A204.1 (cell line): ENCODE results near the gene ATP8A1.
"Not testable (repeated sequence)": the region's sequence is repeated elsewhere in the genome, so short reads cannot be mapped to it uniquely, and the experiment has no call there.

Source experiments
- FAIRE-seq: peaks from 2 replicates; lab custom pipeline; 2012; peaks lifted over from hg19 to GRCh38; lab: Jason Lieb, UNC

The ATP8A1 gene

DNA sequence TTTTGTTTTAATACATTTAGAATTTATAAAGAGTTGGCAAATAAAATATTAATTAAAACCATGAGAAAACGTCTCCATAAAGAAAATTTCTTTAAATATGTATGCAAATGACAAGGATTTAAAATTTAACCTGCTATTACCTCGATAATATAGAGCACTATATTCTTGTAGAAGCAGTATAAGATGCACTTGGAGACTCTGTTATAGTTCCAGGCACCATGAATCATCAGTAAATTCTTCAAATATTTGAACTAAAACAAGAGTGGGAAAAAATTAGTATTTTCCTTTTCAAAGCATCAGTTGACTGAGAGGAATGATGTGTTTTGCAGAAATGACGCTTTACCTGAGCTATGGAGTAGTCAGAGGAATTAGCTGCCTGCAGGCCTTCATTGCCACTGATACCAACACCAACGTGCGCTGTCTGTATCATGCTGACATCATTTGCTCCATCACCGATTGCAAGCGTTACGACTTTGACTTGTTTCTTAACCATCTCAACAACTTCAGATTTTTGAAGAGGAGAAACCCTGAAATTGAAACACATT, 192.3 kb downstream of the ATP8A1 start:
- no peak for FAIRE-seq

DNA sequence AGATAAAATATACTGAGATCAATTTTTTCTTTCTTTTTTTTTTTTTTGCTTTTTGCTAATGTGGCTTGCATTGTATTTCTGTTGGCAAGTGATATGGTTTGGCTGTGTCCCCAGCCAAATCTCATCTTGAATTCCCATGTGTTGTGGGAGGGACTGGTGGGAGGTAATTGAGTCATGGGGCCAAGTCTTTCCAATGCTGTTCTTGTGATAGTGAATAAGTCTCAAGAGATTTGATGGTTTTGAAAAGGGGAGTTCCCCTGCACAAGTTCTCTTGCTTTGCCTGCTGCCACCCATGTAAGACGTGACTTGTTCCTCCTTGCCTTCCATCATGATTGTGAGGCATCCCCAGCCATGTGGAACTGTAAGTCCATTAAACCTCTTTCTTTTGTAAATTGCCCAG, 195.7 kb downstream of the ATP8A1 start:
- FAIRE-seq = not testable (repeated sequence)

GRCh38 chr4:42460043-42460442, 196.9 kb downstream of the ATP8A1 start:
- no peak for FAIRE-seq

DNA sequence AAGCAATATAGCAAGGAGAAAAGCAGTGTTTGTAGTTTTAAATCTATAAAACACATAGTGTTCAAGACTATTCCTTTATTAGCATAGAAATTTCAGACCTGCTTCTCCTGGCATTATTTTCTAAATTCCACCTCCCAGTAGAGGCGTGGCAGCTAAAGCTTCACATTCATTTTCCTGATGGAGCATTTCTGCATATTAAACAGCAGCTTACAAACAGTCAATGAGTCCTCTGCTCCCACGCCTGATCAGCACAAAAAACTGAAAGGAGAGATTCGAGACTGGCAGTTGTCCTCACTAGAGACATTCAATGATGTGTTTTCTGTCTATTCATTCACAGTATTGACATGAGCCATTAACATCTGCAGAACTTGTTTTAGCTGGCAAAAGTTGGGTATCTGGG, 198.2 kb downstream of the ATP8A1 start:
- no peak for FAIRE-seq

DNA sequence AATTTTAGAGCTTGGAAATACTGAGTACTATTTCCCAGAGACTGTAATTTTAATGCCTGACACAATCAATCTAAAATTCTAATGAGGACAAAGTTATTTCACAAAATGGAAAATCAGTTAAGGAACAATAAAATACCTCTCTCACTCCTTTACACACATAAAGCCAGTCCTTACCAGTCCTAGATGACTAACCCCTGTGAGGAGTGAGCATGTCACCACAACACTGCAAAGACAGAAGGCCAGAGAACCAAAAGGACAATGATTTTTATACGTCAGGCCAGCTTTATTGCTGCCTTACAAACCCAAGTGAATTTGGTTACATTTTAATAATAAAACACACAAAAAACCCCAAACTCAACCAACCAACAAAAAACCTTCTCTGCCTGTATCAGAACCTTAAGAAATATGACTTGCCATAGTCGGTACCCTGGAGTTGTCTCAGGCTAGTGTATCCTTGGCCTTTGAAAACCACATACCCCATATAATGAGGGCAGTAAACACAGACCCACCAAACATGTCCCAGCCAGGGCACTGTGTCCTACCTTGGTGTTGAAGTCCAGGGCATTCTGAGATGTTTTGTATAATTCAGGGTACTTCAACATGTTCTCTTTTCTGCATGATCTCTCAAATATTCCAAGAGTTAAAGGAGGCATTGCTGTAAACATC, 202.0 kb downstream of the ATP8A1 start:
- FAIRE-seq = no peak

GRCh38 chr4:42453612-42454011, 203.3 kb downstream of the ATP8A1 start:
- no peak for FAIRE-seq

DNA sequence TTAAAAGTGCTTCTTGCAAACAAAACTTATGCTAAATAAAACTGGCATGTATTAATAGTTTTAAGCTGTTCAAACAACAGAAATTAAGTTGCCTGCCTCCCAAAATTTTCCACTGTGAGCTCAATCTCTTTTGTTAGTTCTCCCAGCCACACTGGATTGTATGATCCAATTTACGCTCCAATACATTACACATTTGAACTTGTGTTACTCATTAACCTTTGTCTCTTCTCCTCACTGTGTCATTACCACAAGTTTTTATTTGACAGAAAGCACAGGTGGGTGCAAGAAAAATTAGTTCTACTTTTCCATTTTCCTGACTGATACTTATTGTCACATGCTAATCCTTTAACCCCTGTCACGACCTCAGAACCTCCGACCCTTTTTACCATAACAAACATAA, 204.1 kb downstream of the ATP8A1 start:
- FAIRE-seq = no peak

GRCh38 chr4:42446823-42447222, 210.1 kb downstream of the ATP8A1 start:
- FAIRE-seq = no peak

- FAIRE-seq = no peak
Measured at GRCh38 chr4:42445038-42445437, 211.9 kb downstream of the ATP8A1 start.

DNA sequence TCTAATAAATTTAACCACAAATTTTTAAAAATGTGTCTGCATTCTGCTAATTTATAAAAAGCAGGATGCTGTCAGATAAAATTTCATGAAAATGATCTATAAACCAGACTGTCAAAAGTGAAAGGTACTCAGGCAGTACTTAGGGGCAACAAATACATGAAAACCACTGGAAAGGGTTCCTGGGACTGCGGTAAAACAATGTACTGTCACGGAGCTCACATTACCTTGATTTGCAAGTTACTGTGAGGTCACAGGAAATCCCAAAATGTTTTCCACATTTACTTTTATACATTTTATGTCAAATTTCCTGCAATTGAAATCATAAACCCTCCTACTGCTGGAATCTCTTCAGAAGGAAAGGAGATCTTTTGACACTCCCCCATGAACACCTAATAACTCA, 214.3 kb downstream of the ATP8A1 start:
- FAIRE-seq = no peak

GRCh38 chr4:42440083-42440482, 216.8 kb downstream of the ATP8A1 start:
- no peak for FAIRE-seq

DNA sequence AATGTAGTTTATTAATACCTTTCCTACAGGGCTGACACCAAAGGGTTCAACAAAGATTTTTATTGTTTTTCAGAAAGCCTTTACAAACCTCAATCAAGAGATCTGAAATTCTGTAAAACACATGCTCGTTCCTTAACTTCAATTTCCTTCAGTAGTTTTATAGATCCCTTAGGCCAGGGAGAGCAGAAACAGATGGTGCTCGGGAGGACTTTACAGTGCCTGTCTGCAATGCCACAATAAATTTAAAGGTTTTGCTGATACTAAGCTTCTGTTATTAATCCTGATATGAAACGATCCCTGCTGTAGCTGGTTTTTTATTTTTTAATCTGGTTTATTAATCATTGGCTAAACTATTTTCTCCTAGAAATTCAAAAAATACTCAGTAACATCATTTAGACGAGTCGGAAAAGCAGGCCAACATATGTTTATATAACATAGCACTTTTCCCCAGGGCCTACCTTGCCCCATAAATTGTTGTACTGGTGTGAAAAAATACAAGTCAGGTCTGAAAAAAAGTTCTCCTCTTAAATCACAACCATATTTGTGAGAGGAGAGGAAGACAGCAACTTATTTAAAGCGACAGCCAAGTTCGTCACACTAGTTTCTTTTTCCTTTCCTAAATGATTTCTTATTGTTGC, 219.9 kb downstream of the ATP8A1 start:
- no peak for FAIRE-seq

GRCh38 chr4:42428036-42428435, 228.9 kb downstream of the ATP8A1 start:
- FAIRE-seq = no peak

DNA sequence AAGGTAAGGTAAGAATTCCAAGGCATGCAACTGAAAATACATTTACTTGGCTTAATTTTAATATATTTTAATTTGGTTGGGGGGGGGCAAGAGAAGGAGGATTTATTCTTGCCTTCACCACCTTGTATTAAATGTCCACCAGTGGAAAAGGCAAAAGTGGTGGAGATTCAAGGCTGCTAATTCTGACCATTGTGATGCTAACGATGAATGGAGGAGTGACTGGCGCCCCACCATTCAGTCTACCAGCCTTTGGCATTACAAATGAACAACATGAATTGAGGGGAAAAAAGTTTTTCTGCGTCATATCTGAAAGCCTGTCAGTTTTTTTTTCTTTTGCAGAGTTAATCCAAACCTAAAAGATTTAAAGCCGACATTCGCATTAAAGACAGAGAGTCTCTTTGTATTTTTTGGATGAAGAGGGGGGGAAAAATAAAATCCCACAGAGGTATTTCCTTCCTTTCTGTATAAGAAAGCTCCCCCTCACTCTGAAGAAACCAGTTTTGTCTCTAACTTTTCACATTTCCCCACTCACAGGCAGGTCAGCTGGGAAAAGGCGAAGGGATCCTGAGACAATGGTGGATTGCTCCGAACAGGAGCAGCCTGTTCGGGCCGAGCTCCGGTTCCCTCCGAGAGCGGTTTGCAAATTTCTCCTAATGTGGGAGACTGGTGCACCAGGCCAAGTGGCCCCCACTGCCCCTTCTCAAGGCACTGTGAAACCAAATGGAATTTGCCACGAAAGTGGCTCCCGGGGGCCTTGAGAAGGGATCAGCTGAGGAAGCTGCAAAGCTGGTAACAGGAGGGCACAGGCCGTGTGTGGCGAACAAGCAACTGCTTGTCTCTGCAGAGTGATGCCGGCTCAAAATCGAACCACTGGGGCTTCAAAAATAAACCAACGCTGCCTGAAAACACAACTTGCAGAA, 231.5 kb downstream of the ATP8A1 start:
- no peak for FAIRE-seq

GRCh38 chr4:42420140-42420539, 236.8 kb downstream of the ATP8A1 start:
- no peak for FAIRE-seq

DNA sequence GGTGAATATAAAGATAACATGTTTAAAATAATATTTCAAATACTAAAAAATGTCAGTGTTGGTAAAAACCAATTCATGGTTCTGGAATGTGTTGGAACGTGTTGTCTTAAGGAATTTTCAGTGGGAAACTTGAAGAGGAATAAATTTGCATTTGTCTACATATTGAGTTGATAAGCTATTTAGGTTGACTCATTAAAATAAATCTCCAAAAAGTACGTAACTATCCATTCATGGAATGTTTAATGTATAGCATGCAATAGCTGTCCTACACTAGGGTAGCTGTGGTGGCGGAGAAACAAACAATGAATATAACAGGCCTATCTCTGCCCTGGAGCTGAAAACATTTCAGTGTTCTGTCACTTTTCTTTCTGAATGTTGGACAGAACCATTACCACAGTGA, 239.4 kb downstream of the ATP8A1 start:
- no peak for FAIRE-seq

DNA sequence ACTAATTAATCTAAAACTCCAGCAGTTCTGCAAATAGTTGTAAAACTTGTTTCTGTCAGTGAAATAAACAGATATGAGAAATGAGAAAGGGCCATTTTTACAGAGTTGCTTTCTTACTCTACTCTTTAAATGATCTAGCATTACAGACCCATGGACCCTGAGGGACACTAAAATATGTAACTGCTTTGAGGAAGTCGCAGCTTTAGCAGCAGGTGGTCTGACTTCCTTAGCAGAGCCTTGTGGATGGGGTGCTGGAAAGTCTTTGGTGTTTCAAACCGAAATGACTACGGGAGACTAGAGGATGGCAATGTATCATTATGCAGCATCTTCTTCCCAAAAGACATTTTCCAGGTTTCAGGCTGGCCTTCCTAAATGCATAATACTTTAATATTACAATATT, 240.9 kb downstream of the ATP8A1 start:
- no peak for FAIRE-seq

DNA sequence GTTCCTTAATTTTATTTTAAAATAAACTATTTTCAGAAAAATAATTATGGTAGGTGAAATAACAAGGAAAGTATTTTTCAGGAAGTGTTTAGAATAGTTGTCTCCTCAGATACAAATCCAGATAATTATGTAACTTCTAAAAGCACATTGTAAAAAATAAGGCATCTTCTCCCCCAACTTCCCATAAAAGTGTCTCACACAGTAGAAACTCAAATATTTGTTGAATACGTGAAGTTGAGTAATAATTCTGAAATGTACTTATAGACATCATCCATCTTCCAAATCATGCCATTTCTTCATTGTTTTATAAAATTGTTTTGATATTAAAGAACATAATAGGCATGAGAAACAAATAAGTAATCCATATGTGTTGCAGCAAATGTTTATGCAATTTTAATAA, 241.6 kb downstream of the ATP8A1 start:
- no peak for FAIRE-seq

GRCh38 chr4:42412251-42412650, 244.7 kb downstream of the ATP8A1 start:
- no peak for FAIRE-seq

- FAIRE-seq = no peak
Measured at GRCh38 chr4:42411803-42412202, 245.1 kb downstream of the ATP8A1 start.

DNA sequence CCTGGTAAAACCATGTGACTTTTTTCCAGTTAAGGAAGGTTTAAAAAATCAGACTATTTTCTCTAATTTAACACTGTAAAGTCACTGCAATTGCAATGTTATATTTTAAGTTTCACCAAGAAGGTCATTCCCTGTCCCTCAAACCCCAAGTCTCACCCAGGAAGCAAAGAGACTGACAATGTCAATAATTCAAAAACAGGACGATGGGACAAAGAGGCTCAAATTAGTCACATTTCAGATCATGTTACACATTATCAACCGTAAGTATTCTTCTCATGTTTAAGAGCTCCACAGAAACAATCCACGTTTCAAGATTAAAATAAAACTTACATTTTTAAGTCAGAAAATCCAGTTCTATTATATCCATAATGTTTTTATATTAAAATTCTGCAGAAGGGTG, 246.5 kb downstream of the ATP8A1 start:
- no peak for FAIRE-seq

DNA sequence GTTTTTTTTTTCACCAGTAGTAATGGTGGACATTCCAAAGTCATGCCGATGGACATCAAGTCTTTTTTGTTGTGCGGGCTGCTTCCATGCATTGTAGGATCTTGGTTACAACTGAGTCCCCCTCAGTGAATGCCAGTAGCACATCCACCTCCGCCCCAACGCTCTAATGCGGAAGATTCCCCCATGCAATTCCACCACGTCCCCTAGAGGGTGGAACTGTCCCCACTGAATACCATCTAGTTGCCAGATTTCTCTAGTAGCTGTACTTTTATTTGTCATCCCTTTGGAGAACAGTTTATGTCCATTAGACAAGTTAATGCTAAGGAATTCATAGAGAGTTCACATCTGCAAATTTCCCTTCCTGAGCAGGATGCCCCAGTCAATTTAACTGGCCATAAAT, 252.9 kb downstream of the ATP8A1 start:
- no peak for FAIRE-seq

GRCh38 chr4:42401171-42401570, 255.7 kb downstream of the ATP8A1 start:
- no peak for FAIRE-seq
